Endothelial cell (in vitro differentiated cells): ENCODE measurements around the gene TMEM123. TPM values are rescaled to one million over a fixed set of nuclear protein-coding genes. Genes with fewer than 3 reads are reported as not detected.
A peak's percentile ranks its signal among the peaks of the same experiment; 100 is the strongest.

Source experiments
- DNase-seq: peaks from one replicate; pipeline ENCODE4 v3.0.0; 2021; ENCODE audit warnings: low spot score
- H3K27ac Mint-ChIP-seq: one replicate; pipeline ENCODE4 v1.8.0; 2021; ENCODE audit warnings: mixed read lengths, inconsistent platforms; ENCODE audit not compliant: unreplicated experiment
- H3K27me3 Mint-ChIP-seq: one replicate; pipeline ENCODE4 v1.8.0; 2021; ENCODE audit warnings: mild to moderate bottlenecking, moderate library complexity, mixed read lengths, inconsistent platforms; ENCODE audit not compliant: unreplicated experiment
- H3K36me3 Mint-ChIP-seq: one replicate; pipeline ENCODE4 v1.8.0; 2021; ENCODE audit warnings: mild to moderate bottlenecking, low read depth, mixed read lengths, inconsistent platforms; ENCODE audit not compliant: unreplicated experiment
- H3K4me1 Mint-ChIP-seq: one replicate; pipeline ENCODE4 v1.8.0; 2021; ENCODE audit warnings: mild to moderate bottlenecking, mixed read lengths, inconsistent platforms; ENCODE audit not compliant: unreplicated experiment
- H3K4me3 Mint-ChIP-seq: one replicate; pipeline ENCODE4 v1.8.0; 2021; ENCODE audit warnings: mild to moderate bottlenecking, mixed read lengths, inconsistent platforms; ENCODE audit not compliant: unreplicated experiment
- H3K9me3 Mint-ChIP-seq: one replicate; pipeline ENCODE4 v1.8.0; 2021; ENCODE audit warnings: mixed read lengths, inconsistent platforms; ENCODE audit not compliant: unreplicated experiment
- CTCF ChIP-seq: fragments of 200-600 bp; sonication (generic); IDR thresholded peaks from one replicate; pipeline ENCODE4 v1.5.0; 2021; ENCODE audit warnings: antibody characterized with exemption; ENCODE audit not compliant: unreplicated experiment
- total RNA-seq: library from RNA; stranded (reverse); fragmentation: NEBNext Ultra II Directional; extraction: Animal tissue kit (Norgen Biotek cat#: 25700); gene quantifications from one replicate; pipeline ENCODE4 v1.2.1, GENCODE V29; 2021; ENCODE audit not compliant: unreplicated experiment

TMEM123 gene
- total RNA-seq, 1 donor from 2014 or later, result 142 TPM

GRCh38 chr11:102361086-102362031 is 91.2 kb downstream of the TMEM123 start:
- Mint-ChIP-seq H3K36me3 (peaks cover 33% of the 10 kb centered on the region), H3K4me3 (peak overlapping the region; percentile 7), H3K27ac (no peak overlapping the region), H3K4me1 (peaks cover 6% of the 10 kb centered on the region), H3K27me3 (peaks cover 2% of the 10 kb centered on the region), H3K9me3 (no peaks in the 10 kb centered on the region)
- no peak for TF ChIP-seq CTCF
- DNase-seq, result no peak

- Mint-ChIP-seq H3K4me3 (peak overlapping the region; percentile 7), H3K4me1 (peaks cover 6% of the 10 kb centered on the region), H3K36me3 (peaks cover 33% of the 10 kb centered on the region), H3K27ac (no peak overlapping the region), H3K27me3 (peaks cover 2% of the 10 kb centered on the region), H3K9me3 (no peaks in the 10 kb centered on the region)
- TF ChIP-seq CTCF, result no peak
- DNase-seq, result no peak
These were observed 91.9 kb downstream of the TMEM123 start for GRCh38 chr11:102360681-102361080.

GRCh38 chr11:102359372-102359771 is 93.2 kb downstream of the TMEM123 start:
- no peak for TF ChIP-seq CTCF
- peaks cover 6% of the 10 kb centered on the region for H3K4me1 Mint-ChIP-seq
- peaks cover 32% of the 10 kb centered on the region for H3K36me3 Mint-ChIP-seq
- no peaks in the 10 kb centered on the region for H3K9me3 Mint-ChIP-seq
- H3K27me3 Mint-ChIP-seq, result peaks cover 2% of the 10 kb centered on the region
- H3K27ac Mint-ChIP-seq, result no peak overlapping the region
- no peak overlapping the region for H3K4me3 Mint-ChIP-seq
- no peak for DNase-seq

- peaks cover 2% of the 10 kb centered on the region for H3K27me3 Mint-ChIP-seq
- no peak for TF ChIP-seq CTCF
- H3K4me1 Mint-ChIP-seq, result peaks cover 6% of the 10 kb centered on the region
- H3K4me3 Mint-ChIP-seq, result no peak overlapping the region
- H3K9me3 Mint-ChIP-seq, result no peaks in the 10 kb centered on the region
- DNase-seq, result no peak
- peaks cover 36% of the 10 kb centered on the region for H3K36me3 Mint-ChIP-seq
- no peak overlapping the region for H3K27ac Mint-ChIP-seq
These were observed 95.4 kb downstream of the TMEM123 start for GRCh38 chr11:102357116-102357515.
